Midbrain (tissue), 1 donor: Measurements from ENCODE around the gene SLA2.

Experiments
- DNase-seq: peaks from one replicate; lab custom pipeline; 2025; lab: John Stamatoyannopoulos, UW

SLA2 gene

DNA sequence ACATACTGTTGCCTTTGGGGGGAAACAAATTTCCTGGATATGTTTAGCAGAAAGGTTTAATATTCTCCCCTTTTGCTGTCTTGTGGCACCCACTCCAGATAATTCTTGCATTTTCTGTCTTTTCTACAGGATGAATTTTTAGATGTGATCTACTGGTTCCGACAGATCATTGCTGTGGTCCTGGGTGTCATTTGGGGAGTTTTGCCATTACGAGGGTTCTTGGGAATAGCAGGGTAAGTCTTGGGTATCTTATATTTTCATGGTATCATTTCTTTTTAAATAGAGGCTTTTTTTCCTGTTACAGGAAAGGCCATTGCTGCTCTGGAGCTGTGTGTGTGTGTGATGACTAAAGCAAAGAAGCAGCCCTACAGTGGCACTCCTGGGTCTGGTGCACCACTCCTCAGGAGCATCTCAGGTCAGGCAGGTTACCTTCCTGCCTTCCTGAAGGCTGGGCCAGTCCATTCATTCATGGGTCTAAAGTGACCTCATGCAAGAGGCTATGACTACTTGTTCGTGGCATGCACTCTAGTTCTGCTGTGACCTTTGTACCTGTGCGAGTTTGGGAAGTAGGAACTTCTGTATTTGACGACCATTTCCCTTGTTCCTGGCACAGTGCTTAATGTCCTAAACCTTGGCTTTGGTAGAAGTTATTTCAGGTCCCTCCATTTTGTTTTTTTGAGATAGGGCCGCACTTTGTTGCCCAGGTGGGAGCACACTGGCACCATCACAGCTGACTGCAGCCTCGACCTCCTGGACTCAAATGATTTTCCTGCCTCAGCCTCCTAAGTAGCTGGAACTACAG lies 38.2 kb downstream of the SLA2 start:
- no peak for DNase-seq

DNA sequence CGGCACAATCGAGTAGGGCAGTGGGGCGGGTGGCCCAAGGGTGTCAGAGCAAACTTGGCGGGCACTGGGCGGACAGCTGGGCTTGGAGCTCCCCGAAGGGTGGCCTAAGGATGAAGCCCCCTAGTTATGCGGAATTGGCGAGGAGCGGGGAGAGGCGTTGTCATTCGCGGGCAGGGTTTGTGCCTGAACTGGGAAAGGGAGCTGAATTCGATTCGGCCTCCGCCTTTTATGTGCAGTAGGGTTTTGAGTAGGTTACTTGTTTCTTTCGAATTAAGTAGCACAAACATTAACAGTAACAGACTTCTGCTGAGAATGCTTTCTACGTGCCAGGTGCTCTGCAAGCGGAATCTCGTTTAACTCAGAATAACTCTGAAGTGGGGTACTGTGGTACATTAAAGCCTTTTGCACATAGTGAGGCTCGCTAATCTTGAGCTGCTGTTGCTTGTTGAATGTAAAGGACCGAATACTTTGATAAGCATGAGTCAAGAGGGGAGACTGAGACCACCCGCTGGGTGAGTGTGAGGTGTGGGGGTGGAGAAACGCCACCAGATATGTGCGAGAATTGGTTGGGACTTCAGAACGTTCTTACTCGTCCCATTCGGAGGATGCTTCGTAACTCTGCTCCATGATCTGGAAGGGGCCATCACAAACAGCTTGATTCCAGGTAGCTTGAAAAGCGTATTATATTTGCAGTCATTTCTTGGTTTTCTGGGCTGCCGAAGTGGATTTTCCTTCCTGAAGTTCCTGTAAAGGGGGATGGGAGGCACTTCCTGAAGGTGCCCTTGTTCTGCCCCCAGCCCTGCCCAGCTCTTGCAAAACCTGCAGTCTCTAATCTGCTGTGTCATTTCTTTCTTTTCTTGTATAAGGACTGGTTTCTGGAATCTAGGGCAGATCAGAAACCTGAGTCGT lies 39.6 kb downstream of the SLA2 start:
- no peak for DNase-seq

DNA sequence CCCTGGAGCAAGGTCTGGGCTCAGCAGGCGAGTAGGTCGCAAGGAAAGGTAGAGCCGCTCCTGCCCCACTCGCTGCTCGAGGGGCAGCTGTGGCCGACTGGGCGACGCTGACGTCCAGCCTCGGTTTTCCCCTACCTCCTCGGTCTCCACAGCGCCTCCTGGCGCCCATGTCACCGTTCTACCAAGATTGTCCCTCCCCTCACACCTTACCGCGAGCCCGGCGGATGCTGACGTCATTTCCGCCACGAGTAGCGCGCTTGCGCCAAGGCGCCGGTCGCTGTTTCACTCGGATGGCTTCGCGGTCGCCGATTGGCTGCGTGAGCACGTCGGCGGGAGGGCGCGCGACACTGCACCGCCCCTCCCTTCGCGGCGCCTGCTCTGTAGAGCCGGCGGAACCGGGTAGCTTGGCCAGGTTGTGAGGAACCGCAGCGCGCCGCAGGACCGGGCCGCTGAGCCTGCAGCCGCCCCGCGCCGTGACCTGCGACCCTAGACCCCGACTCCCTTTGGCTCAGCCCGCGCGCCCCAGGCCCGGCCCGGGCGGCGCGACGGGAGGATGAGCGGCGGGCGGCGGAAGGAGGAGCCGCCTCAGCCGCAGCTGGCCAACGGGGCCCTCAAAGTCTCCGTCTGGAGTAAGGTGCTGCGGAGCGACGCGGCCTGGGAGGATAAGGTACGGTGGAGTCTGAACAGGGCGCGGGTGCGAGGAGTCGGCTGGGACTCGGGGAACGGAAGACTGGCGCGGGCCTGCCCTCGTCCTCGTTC lies 40.4 kb downstream of the SLA2 start, which contains the start of gene RAB5IF:
Gene RAB5IF, plus strand, starts transcription at position 381 of the 759 bp plus-strand sequence. Its CDS starts 173 bp downstream, at position 554.
- DNase-seq = peak; percentile 98

DNA sequence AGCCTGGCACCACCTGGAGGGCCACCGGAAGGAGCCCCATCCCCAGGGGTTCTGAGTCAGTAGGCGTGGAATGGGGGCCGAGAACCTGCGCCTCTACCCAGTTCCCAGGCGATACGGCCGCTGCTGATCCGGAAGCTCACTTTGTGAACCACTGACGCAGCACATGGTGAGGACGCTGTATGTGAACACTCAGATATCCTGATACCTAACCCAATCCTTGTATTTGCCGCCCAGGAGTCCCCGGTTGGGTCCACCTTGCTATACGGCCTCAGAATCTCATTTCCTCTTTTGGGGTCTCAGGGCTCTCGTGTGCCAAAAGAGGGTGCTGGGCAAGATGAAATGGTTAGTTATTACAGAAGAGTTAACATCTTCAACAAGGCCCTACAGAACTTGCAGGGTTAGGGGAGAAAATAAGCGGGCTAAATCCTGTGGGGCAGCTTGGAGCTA lies 41.0 kb downstream of the SLA2 start:
- no peak for DNase-seq

DNA sequence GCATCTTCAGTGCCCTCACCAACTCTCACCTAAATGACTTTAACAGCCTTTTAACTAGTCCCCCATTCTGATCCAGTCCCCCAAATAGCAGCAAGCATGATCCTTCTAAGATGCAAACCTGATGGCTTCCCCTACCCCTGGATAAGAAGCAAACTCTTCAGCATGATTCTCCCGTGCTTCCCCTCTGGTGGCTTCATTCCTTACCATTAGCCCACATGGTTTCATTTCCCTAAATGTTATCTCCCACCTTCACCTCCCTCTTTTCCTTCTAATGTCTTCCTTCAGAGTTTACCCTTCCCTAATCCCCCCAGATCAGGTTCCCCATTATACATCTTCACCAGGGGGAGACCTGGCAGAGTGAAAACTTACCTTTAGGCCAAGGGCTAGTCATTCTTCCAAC lies 44.5 kb downstream of the SLA2 start:
- DNase-seq = no peak

DNA sequence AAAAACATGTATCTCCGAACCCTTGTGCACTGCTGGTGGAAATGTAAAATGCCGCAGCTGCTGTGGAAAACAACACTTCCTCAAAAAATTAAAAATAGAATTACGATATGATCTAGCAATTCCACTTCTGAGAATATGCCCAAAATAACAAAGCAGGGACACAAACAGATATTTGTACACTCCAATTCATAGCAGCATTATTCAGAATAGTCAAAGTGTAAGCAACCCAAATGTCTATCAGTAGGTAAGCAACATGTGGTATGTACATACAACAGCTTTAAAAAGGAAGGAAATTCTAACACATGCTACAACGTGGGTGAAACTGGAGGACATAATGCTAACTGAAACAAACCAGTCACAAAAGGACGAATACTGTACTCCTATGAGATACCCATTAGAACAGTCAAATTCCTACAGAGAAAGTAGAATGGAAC lies 46.1 kb downstream of the SLA2 start:
- no peak for DNase-seq

DNA sequence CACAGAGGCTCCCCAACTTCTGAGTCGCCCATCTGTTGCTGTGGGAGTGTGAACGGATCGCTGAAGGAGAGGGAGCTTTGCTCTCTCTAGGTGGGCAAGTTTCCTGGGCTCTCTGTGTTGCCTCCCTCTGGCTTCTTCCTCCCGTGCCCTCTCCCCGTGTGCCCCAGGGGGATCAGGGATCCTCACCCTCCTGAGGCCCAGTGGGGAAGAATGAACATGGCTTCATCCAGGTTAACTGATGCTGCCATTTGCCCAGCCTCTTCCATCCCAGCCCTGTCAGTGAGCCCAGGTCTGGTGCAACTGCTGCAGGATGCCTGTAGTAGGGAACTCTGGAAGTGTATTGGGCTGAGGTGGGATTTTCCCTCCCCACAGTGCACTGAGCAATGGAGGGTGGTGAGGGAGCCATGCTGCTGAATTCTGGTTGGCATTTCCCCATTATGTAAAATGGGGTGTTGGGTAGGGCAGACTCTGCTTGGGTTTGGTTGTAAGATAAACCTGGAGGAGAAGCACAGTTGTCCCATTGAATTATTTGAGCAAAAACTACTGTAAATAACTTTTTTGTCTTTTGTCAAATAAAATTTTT lies 52.6 kb downstream of the SLA2 start:
- DNase-seq = no peak

DNA sequence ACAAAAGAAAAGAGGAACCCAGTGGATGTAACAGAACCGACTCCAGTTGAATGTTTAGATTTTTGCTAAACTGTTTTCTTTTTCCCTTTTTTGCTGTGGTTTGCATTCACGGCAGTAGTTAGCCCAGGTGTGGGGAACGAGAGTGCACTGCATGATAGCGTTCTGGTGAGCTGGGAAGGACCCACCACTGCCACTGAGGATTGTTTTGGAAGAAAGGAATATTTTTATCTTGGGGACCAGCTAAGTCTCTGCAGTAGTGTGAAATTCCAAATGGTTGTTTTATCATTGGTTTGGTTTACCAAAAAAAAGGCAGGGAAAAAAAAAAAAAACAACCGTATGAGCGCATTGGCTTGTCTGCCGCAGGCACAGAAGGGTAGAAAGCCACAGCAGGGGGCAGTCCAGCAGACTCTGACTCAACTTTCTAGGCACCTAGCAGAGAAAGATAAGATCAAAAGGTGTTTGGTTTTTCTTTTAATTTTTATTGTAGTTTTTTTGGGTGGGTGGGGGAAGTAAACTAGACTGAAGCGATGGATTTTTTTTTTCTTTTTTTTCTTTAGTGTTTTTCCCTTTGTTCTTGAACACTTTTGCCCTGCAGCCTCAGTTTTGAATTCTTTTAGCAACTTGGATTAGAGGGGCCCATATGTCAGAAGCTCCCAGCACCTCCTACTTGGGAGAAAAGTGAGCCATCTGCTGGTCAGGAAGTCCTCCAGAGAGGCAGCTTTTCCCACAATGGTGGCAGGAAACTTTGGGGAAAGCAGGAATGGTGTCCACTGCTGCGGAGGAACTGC lies 53.9 kb downstream of the SLA2 start:
- DNase-seq = peak; percentile 46

DNA sequence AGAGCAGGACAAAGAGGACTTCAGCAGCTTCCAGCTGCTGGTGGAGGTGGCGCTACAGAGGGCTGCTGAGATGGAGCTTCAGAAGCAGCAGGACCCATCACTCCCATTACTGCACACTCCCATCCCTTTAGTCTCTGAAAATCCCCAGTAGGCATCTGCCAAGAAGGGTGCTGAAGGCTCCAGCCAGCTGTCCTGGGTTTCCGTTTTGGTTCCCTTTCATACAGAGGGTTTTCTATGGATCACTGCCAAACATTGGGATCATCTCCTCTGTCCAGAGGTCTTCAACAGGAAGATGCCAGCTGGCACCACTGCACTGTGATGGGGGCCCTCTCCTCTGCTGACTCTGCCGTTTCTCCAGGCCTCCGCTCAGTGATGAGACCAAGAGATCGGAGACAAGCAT lies 54.7 kb downstream of the SLA2 start:
- no peak for DNase-seq

DNA sequence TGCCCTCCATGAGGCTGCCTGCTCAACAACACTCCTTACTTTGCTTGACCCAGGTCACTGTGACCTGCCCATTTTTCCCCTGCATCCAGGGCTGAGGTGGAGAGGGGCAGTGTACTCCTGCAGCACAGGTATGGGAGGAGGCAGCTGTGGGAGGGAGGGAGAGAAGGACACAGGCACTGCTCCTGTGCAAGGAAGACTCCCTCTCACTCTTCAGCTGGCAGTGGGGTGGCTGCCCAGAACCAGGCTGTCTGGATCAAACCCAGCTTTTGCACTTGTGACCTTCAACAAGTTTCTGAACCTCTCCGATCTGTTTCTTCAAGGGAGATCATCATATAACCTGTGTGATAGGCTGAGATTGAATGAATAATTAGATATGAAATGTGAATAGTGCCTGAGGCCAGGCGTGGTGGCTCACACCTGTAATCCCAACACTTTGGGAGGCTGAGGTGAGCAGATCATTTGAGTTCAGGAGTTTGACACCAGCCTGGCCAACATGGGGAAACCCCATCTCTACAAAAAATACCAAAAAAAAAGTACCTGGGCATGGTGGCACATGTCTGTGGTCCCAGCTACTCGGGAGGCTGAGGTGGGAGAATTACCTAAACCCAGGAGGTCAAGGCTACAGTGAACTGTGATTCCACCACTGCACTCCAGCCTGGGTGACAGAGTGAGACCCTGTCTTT lies 58.5 kb downstream of the SLA2 start:
- DNase-seq = no peak

DNA sequence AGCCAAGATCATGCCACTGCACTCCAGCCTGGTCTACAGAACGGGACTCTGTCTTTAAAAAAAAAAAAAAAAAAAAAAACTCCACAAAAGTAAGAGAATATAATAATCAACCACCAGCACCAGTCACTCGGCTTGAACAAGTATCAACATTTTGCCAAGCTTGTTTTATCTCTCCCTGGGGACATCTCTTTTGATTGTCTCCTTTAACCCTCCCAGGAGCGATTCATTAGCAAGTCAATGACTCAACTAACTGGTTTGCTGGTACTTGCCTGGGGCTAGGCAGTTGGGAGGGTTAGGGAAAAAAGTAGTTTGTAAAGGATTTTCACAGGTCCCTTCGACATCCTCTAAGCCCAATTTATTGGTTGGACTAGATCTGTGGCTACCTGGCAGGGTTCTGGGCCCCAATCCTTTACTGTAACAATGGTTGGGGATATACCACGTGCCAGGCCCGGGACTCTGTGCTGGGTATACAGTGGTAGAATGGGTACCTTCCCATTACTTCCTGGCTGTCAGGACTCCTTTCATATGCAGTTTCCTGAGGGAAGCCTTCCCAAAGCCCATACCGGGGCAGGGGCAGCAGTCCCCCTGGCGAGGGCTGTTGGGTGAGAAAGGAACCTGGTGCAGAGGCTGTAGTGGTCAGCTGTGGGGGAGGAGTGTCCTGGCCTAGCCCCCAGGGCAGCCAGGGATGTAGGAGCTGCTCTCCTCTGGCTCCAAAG lies 60.4 kb downstream of the SLA2 start:
- DNase-seq = no peak

DNA sequence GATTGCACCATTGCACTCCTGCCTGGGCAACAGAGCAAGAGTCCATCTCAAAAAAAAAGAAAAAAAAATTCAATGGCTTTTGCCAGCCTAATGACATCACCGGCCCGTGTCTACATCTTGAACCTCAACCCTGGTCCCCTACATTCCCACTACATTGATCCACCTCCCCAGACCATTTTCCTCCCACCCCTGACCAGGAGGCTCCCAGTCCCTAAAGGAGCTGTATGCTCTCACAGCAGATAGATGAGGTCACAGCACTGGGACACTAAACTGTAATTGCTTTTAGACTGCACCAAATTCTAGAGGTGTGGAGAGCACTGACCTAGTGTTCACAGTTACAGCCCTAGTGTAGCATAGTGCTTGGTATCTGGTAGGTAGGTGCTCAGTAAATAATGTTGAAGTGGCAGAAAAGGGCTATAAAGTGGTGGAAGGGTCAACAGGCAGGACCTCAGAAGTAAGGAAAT lies 61.9 kb downstream of the SLA2 start:
- no peak for DNase-seq

DNA sequence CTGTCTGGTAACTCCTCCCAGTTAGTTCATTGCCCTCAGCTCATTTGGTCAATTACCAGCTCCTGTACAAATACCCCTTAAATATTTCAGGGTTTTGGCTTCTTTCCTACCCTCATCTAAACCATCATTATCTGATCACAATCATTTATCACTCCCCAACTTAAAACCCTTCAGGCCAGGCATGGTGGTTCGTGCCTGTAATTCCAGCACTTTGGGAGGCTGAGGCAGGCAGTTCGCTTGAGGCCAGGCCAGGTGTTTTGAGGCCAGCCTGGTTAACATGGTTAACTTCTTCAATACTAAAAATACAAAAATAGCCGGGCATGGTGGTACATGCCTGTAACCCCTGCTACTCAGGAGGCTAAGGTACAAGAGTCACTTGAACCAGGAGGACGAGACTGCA lies 63.2 kb downstream of the SLA2 start:
- DNase-seq = no peak

DNA sequence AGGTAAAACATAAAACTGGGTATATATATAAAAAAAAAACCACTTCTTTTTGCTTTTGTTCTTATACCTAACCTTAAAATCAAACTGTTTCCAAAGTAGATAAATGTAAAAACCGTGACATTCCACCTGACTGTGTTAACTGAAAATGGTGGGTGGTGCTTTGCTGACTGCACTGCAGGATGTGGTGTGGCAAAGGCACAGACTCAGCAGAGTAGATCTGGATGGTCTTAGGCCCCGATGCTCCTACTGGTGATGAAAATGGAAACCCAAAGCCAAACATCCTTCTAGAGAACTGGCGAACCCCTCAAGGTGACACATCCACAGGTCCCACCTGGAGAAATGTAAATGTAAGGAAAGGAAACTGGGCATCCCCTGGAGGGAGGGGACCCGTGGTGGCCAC lies 63.7 kb downstream of the SLA2 start:
- DNase-seq = no peak

DNA sequence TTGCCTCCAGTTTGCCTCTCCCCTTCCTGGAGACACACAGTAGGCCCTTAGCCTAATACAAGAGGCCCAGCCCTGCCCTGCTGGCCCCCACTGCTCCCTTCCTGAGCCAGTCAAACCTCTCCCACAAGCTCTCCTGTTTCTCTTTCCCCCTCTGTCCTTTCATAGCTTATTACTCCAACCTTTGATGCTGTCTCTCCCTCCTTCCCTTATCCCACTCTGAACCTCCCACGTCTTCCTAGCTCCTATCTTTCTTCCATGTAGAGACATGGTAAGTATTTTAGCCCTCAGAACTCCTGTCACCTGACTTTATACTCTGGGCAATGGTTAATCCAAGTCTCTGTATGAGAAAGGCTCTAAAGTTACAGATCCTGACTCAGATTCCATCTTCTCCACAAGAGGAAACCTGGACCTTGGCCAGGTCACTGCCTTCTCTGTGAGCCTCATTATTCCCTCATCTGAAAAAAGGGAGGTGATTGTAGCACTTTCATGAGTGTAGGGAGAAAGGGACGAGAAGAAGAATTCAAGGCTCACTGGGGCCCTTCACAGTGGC lies 65.9 kb downstream of the SLA2 start:
- DNase-seq = no peak

DNA sequence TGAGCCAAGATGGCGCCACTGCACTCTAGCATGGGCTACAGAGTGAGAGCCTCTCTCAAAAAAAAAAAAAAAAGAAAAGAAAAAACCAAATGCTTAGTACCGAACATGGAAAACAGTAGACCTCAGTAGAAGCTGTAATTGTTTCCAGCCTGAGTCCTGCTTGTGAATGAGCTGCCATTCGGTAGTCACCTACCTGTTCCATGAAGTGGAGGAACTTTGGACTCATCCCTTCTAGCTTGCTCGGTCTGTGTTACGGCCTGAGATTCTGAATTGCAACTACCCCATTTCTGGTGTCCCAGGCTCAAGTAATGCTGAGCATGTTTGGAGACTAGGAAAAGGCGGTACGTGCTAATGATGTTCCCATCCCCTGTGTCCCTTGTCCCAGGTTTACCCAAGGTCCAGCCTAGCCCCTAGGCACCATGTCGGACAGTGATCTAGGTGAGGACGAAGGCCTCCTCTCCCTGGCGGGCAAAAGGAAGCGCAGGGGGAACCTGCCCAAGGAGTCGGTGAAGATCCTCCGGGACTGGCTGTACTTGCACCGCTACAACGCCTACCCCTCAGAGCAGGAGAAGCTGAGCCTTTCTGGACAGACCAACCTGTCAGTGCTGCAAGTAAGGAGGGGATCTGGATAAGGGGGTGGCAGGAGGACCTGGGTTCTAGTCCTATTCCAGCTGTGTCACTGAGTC lies 67.5 kb downstream of the SLA2 start:
- no peak for DNase-seq

DNA sequence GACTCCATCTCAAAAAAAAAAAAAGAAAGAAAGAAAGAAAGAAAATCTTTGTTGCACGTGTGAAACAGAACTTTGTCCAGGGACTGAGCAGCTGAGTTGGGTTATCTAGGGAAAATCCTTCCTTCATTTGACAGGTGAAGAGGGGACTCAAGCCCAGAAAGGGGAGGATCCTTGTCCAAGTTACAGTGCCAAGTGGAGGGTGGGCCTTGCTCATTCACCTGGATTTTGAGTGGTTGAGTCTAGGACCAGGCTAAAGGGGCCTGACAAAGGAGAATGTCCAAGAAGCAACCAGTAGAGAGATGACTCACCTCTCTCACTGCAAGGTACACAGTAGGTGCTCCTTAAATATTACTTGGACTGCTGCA lies 69.9 kb downstream of the SLA2 start:
- DNase-seq = no peak

DNA sequence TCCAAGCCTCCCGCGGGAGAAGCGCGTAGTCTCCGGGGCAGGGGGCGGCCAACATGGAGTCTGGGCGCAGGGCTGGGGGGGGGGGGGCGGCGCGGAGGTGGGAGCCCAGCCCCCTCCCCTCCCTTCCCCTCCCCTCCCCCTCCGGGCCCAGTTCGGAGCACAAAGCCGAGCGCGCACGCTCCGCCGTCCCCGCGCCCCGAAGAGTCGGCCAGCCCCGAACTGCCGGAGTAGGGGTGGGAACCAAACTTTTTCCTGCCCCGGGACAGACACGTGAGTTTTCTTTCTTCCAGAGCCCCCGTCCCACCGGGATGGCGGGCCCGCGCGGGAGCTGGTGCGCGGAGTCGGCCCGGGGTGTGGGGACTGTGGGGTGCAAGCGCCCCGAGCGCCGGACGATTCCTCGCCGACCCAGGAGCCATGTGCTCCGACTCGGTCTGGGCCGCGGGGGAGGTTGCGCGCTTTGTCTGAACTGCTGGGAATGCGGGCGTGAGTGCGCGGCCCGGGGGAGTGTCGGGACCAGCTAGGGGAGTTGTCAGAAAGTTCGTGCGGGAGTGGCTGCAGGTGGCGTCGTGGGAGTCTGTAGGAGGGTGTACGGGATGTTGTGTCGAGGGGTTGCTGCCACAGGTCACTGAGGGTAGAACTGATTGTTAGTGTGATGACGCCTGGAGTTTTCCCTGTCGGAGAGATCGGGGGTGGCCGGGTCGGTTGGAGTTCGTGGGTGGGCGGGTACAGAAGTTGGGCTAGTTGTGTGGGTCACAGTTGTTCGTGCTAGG lies 71.4 kb downstream of the SLA2 start:
- DNase-seq = no peak
